Ovary (tissue), 3 donors: Measurements from ENCODE around the gene AVEN.

Source experiments
- POLR2A ChIP-seq: fragments of 450-650 bp; IDR thresholded peaks from one replicate; pipeline ENCODE4 v1.6.1; 2017; ENCODE audit warnings: antibody characterized with exemption, mild to moderate bottlenecking, moderate library complexity
- TF ChIP-seq, protein P1 (sequence below), 3 donors: fragments of 450-650 bp in 2 of 3; fragments of 200-600 bp in 1 of 3; IDR thresholded peaks; one replicate each; pipeline versions ENCODE4 v1.5.1 to v1.8.0; 2016 to 2022; ENCODE audit warnings: antibody characterized with exemption in 3 of 3, mild to moderate bottlenecking in 1 of 3
- donor health status: DM: no; HTN: no; CAD: no.

DNA sequence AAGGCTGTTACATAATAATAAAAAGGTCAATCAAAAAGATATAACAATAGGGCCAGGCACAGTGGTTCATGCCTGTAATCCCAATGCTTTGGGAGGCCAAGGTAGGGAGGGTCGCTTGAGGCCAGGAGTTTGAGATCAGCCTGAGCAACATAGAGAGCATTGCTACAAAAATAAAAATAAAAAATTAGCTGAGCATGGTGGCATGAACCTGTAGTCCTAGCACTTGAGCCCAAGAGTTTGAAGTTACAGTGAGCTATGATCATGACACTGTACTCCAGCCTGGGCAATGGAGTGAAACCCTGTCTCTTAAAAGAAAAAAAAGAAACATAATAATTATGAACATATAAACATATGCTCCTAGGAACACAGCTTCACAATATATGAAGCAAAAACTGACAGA is 29.3 kb downstream of the AVEN start:
- TF ChIP-seq, protein P1, sequence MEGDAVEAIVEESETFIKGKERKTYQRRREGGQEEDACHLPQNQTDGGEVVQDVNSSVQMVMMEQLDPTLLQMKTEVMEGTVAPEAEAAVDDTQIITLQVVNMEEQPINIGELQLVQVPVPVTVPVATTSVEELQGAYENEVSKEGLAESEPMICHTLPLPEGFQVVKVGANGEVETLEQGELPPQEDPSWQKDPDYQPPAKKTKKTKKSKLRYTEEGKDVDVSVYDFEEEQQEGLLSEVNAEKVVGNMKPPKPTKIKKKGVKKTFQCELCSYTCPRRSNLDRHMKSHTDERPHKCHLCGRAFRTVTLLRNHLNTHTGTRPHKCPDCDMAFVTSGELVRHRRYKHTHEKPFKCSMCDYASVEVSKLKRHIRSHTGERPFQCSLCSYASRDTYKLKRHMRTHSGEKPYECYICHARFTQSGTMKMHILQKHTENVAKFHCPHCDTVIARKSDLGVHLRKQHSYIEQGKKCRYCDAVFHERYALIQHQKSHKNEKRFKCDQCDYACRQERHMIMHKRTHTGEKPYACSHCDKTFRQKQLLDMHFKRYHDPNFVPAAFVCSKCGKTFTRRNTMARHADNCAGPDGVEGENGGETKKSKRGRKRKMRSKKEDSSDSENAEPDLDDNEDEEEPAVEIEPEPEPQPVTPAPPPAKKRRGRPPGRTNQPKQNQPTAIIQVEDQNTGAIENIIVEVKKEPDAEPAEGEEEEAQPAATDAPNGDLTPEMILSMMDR (IDR thresholded peaks at IDR 0.05), result no peak
- no peak for TF ChIP-seq POLR2A
